Tibial artery (tissue), 4 donors: ENCODE data around the gene CDH4.
"Not testable (repeated sequence)": the region's sequence is repeated elsewhere in the genome, so short reads cannot be mapped to it uniquely, and the experiment has no call there.

Experiments
- DNase-seq, 2 donors: peaks; one replicate each; pipeline ENCODE4 v3.0.0-alpha.2; 2019
- H3K27ac ChIP-seq, 2 donors: fragments of 200-600 bp; sonication (generic) in 1 of 2; 1 replicate in 1 of 2; 2 replicates in 1 of 2; pipeline ENCODE4 v1.5.1; 2018 to 2019; ENCODE audit warnings: mild to moderate bottlenecking in 1 of 2
- H3K27me3 ChIP-seq, 2 donors: fragments of 200-600 bp; sonication (generic) in 1 of 2; one replicate each; pipeline versions ENCODE4 v1.5.1 to v1.6.0; 2016 to 2019
- H3K36me3 ChIP-seq, 3 donors: fragments of 200-600 bp; sonication (generic) in 2 of 3; one replicate each; pipeline ENCODE4 v1.5.1; 2016 to 2019; ENCODE audit warnings: mild to moderate bottlenecking in 2 of 3
- H3K4me1 ChIP-seq, 4 donors: fragments of 200-600 bp; sonication (generic) in 2 of 4; 1 replicate in 3 of 4; 2 replicates in 1 of 4; pipeline ENCODE4 v1.5.1; 2016 to 2019
- H3K4me3 ChIP-seq, 2 donors: fragments of 200-600 bp; sonication (generic) in 1 of 2; 1 replicate in 1 of 2; 2 replicates in 1 of 2; pipeline ENCODE4 v1.5.1; 2018 to 2019; ENCODE audit warnings: mild to moderate bottlenecking in 2 of 2
- H3K9me3 ChIP-seq, 3 donors: fragments of 200-600 bp; sonication (generic) in 1 of 3; one replicate each; pipeline ENCODE4 v1.5.1; 2016 to 2019
- CTCF ChIP-seq, 2 experiments: fragments of 200-600 bp in 1 of 2; fragments of 450-650 bp in 1 of 2; IDR thresholded peaks; one replicate each; pipeline ENCODE4 v1.5.1; 2017 to 2019; ENCODE audit warnings: antibody characterized with exemption in 2 of 2, mild to moderate bottlenecking in 1 of 2, moderate library complexity in 1 of 2
- intact Hi-C: fragments of 100-400 bp; cut with DNase I; formaldehyde crosslinking; loops from one replicate; pipeline ENCODE4 v1.15.0; 2023; ENCODE audit warnings: low total_unique reads

CDH4 gene

GRCh38 chr20:61397146-61397545 is 145.1 kb downstream of the CDH4 start:
- intact Hi-C loops: no loop called here
- no peak for DNase-seq
- no peaks in the 10 kb centered on the region for H3K36me3 ChIP-seq
- peaks cover 0 to 3% of the 10 kb centered on the region in 2 donors for H3K27me3 ChIP-seq
- no peak overlapping the region for H3K4me3 ChIP-seq
- no peak overlapping the region for H3K27ac ChIP-seq
- TF ChIP-seq CTCF (IDR thresholded peaks at IDR 0.05): no peak
- H3K4me1 ChIP-seq: no peaks in the 10 kb centered on the region
- peaks cover 0 to 13% (median 12%) of the 10 kb centered on the region in 3 donors for H3K9me3 ChIP-seq

- no peak overlapping the region for H3K4me3 ChIP-seq
- TF ChIP-seq CTCF (IDR thresholded peaks at IDR 0.05): no peak
- peaks cover 0 to 14% (median 12%) of the 10 kb centered on the region in 3 donors for H3K9me3 ChIP-seq
- no peak for DNase-seq
- intact Hi-C loops: no loop called here
- no peaks in the 10 kb centered on the region for H3K36me3 ChIP-seq
- no peak overlapping the region for H3K27ac ChIP-seq
- H3K27me3 ChIP-seq: peaks cover 0 to 3% of the 10 kb centered on the region in 2 donors
- H3K4me1 ChIP-seq: no peaks in the 10 kb centered on the region
These were observed 145.7 kb downstream of the CDH4 start for GRCh38 chr20:61397790-61398189.

- no peak overlapping the region for H3K27ac ChIP-seq
- DNase-seq: no peak
- H3K27me3 ChIP-seq: no peaks in the 10 kb centered on the region
- intact Hi-C loops: no loop called here
- H3K36me3 ChIP-seq: no peaks in the 10 kb centered on the region
- H3K4me3 ChIP-seq: no peak overlapping the region
- TF ChIP-seq CTCF (IDR thresholded peaks at IDR 0.05): no peak
- peaks cover 0 to 16% (median 12%) of the 10 kb centered on the region in 3 donors for H3K9me3 ChIP-seq
- no peaks in the 10 kb centered on the region for H3K4me1 ChIP-seq
These were observed 147.4 kb downstream of the CDH4 start for GRCh38 chr20:61399433-61399832.

GRCh38 chr20:61400499-61400898 is 148.4 kb downstream of the CDH4 start:
- H3K27me3 ChIP-seq: no peaks in the 10 kb centered on the region
- H3K9me3 ChIP-seq: peaks cover 0 to 16% (median 12%) of the 10 kb centered on the region in 3 donors
- DNase-seq: no peak
- no peak overlapping the region for H3K4me3 ChIP-seq
- no peaks in the 10 kb centered on the region for H3K36me3 ChIP-seq
- TF ChIP-seq CTCF (IDR thresholded peaks at IDR 0.05): no peak
- no peaks in the 10 kb centered on the region for H3K4me1 ChIP-seq
- no peak overlapping the region for H3K27ac ChIP-seq
- intact Hi-C loops: no loop called here

GRCh38 chr20:61404303-61404702 is 152.2 kb downstream of the CDH4 start:
- peaks cover 0 to 16% (median 12%) of the 10 kb centered on the region in 3 donors for H3K9me3 ChIP-seq
- no peaks in the 10 kb centered on the region for H3K36me3 ChIP-seq
- intact Hi-C loops: no loop called here
- DNase-seq: no peak
- no peaks in the 10 kb centered on the region for H3K4me1 ChIP-seq
- H3K27me3 ChIP-seq: no peaks in the 10 kb centered on the region
- no peak overlapping the region for H3K4me3 ChIP-seq
- no peak for TF ChIP-seq CTCF (IDR thresholded peaks at IDR 0.05)
- no peak overlapping the region for H3K27ac ChIP-seq

GRCh38 chr20:61405007-61405406 is 152.9 kb downstream of the CDH4 start:
- Histone ChIP-seq H3K27ac (no peak overlapping the region), H3K36me3 (no peaks in the 10 kb centered on the region), H3K27me3 (no peaks in the 10 kb centered on the region), H3K4me1 (no peaks in the 10 kb centered on the region), H3K9me3 (peaks cover 0 to 13% (median 7%) of the 10 kb centered on the region in 3 donors), H3K4me3 (no peak overlapping the region)
- no peak for DNase-seq
- intact Hi-C loops: no loop called here
- no peak for TF ChIP-seq CTCF (IDR thresholded peaks at IDR 0.05)

- intact Hi-C loops, H3K27me3 ChIP-seq, H3K4me3 ChIP-seq, H3K9me3 ChIP-seq, H3K4me1 ChIP-seq, H3K27ac ChIP-seq, DNase-seq, H3K36me3 ChIP-seq: not testable (repeated sequence)
These were observed 154.7 kb downstream of the CDH4 start for GRCh38 chr20:61406773-61407172.
